ENCODE measurements around the gene ADAMTS15. TPM values are rescaled to one million over a fixed set of nuclear protein-coding genes. Genes with fewer than 3 reads are reported as not detected.

The ADAMTS15 gene
- total RNA-seq, 2 donors from 2014 or later: 4.0 to 9.9 TPM

DNA sequence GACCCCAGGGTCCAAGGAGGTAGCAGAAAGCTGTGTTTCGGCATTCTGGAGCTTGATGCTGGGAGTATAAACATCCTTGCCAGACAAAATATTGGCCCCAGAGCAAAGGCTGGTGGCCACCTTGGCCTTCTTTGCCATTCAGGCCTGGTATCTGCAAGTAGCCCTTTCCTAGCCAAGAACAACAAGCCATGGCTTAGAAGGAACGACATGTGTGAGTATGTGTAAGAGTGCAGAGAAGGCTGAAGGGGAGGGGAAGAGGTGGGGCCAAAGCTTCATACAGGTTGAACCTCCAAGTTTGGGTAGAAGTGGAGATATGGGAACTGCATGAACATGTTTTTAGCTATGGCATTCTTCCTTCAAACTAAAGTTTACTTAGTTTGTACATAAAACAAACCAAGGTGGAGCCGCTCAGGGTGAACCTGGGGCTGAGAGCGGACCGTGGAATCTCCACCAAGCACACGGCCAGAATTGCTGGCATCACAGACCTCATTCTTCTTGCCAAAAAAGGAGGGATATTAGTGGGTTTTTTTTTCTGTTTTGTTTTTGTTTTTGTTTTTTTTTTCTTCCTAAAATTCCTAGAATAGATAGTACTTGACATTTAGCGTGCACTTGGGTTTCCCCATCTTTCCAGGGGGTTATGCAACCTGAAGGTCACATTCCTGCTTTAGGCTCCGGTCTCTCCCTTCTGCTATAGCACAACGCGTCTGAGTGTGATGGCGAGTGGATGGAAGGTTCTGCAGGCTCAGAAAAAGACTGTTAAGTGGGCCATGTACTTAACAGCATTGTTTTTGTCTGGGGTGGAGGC lies 70.9 kb downstream of the ADAMTS15 start:
- DNase-seq: no peak
- H3K36me3 ChIP-seq: no peaks in the 10 kb centered on the region
- TF ChIP-seq, protein P1, sequence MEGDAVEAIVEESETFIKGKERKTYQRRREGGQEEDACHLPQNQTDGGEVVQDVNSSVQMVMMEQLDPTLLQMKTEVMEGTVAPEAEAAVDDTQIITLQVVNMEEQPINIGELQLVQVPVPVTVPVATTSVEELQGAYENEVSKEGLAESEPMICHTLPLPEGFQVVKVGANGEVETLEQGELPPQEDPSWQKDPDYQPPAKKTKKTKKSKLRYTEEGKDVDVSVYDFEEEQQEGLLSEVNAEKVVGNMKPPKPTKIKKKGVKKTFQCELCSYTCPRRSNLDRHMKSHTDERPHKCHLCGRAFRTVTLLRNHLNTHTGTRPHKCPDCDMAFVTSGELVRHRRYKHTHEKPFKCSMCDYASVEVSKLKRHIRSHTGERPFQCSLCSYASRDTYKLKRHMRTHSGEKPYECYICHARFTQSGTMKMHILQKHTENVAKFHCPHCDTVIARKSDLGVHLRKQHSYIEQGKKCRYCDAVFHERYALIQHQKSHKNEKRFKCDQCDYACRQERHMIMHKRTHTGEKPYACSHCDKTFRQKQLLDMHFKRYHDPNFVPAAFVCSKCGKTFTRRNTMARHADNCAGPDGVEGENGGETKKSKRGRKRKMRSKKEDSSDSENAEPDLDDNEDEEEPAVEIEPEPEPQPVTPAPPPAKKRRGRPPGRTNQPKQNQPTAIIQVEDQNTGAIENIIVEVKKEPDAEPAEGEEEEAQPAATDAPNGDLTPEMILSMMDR (IDR thresholded peaks at IDR 0.05): no peak
- H3K27me3 ChIP-seq: no peaks in the 10 kb centered on the region
- H3K9me3 ChIP-seq: no peaks in the 10 kb centered on the region
- no peaks in the 10 kb centered on the region for H3K4me1 ChIP-seq
- no peak overlapping the region for H3K4me3 ChIP-seq
- intact Hi-C loops (cut with DNase I): no loop called here
- no peak overlapping the region for H3K9ac ChIP-seq (ENCODE audit: low read depth in 2 of 2, low read length in 2 of 2)
- no peak overlapping the region for H3K27ac ChIP-seq

DNA sequence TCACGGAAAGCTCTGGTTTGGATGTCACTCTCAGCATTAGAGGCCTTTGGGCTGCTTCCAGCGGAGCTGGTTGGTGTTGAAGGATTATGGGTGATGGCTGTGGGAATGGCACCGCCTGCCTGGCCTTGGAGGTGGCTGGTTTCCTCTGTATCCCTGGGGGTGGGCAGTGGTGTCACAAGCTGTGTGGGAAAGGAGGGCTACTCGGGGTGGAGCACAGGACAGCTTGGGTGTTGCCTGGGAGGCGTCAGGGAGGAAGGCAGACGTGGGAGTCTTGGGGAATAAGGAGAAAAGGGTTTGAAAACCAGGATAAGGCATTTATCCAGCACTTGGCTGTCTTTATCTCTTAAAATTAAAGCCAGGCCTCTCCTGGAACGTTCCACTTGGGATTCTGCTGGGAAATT lies 71.8 kb downstream of the ADAMTS15 start:
- Histone ChIP-seq H3K27ac (no peak overlapping the region), H3K36me3 (no peaks in the 10 kb centered on the region), H3K4me3 (no peak overlapping the region), H3K4me1 (no peaks in the 10 kb centered on the region), H3K9me3 (no peaks in the 10 kb centered on the region), H3K27me3 (no peaks in the 10 kb centered on the region), H3K9ac (ENCODE audit: low read depth in 2 of 2, low read length in 2 of 2) (no peak overlapping the region)
- no peak for DNase-seq
- intact Hi-C loops (cut with DNase I): no loop called here
- TF ChIP-seq, protein P1 (IDR thresholded peaks at IDR 0.05): no peak

DNA sequence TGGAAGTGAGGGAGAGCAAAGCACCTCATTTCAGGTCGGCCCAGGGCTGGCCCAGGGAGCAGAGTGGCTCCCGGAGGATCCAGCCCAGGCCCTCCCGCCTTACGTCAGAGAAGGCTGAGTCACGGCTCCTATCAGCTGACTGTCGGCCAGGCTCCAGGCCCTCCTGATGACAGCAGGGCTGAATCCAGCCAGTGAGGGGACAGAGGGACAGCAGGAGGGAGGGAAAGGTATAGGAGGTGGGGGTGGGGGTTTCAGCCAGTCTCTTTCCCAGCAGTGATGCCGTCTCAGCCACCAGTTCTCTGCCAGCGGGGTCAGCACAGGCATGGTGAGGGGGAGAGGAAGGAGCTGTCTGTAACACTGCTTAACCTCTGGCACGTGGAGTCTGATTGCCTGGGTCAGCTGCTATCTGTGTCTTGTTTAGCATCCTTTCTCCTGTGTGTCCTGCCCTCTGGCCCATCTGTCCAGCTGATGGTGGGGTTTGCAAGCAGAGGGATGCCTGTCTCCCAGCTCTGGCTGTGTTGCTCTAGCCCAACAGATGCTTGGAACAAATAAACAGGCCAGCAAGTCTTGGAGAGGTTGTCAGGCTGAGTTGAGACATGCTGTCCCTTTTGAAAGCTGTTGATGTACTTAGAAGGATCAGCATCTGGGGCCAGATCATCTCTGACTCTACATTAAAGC lies 74.0 kb downstream of the ADAMTS15 start:
- DNase-seq: peak; percentile 70

DNA sequence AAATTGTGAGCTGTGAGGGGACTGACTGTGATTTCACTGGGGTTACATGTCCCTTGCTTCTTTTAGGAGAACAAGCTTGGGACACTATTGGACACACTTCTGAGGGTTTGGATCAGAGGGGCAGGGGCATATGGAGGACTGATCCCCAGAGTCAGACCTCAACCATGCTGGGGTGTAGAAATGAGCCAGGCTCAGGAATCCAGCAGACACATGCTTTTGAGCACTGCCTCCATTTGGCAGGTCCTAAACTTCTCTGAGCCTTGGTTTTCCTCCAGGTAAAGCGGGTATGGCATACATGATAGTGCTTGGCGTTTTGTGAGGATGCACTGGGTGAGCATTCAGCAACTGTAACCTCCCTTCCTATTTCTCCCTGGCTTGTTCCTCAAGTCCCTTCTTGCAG lies 74.7 kb downstream of the ADAMTS15 start:
- TF ChIP-seq, protein P1 (IDR thresholded peaks at IDR 0.05): no peak
- no peaks in the 10 kb centered on the region for H3K4me1 ChIP-seq
- no peak overlapping the region for H3K4me3 ChIP-seq
- intact Hi-C loops (cut with DNase I): no loop called here
- H3K9me3 ChIP-seq: no peaks in the 10 kb centered on the region
- DNase-seq: no peak
- no peaks in the 10 kb centered on the region for H3K27me3 ChIP-seq
- H3K36me3 ChIP-seq: no peaks in the 10 kb centered on the region
- no peak overlapping the region for H3K27ac ChIP-seq
- no peak overlapping the region for H3K9ac ChIP-seq (ENCODE audit: low read depth in 2 of 2, low read length in 2 of 2)

More for the DNA sequence above, 74.0 kb downstream of the ADAMTS15 start:
- no peaks in the 10 kb centered on the region for H3K9me3 ChIP-seq
- H3K36me3 ChIP-seq: no peaks in the 10 kb centered on the region
- no peaks in the 10 kb centered on the region for H3K4me1 ChIP-seq
- TF ChIP-seq, protein P1 (IDR thresholded peaks at IDR 0.05): no peak
- intact Hi-C loops (cut with DNase I): no loop called here
- no peak overlapping the region for H3K9ac ChIP-seq (ENCODE audit: low read depth in 2 of 2, low read length in 2 of 2)
- no peaks in the 10 kb centered on the region for H3K27me3 ChIP-seq
- H3K27ac ChIP-seq: peak overlapping the region; percentile 50
- no peak overlapping the region for H3K4me3 ChIP-seq

DNA sequence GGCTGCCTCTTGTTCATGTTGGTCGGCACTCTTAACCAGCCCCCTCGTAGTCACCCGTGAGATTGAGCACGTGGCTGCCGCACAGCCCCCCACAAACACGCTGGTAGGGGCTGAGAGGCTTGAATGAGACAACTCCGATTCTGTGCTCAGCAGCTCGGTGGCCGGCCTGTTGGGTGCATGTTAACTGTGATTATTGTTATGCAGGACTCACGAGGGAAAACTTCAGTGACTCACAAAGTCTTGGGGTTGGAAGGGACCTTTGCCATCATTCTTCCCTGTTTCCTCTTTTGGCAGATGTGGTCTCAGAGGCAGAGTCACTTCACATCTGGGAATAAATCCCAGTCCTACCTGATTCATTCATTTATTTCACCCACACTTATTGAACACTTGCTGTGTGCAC lies 75.2 kb downstream of the ADAMTS15 start:
- Histone ChIP-seq H3K9me3 (no peaks in the 10 kb centered on the region), H3K36me3 (no peaks in the 10 kb centered on the region), H3K27me3 (no peaks in the 10 kb centered on the region), H3K9ac (ENCODE audit: low read depth in 2 of 2, low read length in 2 of 2) (no peak overlapping the region), H3K4me3 (no peak overlapping the region), H3K27ac (no peak overlapping the region), H3K4me1 (no peaks in the 10 kb centered on the region)
- TF ChIP-seq, protein P1 (IDR thresholded peaks at IDR 0.05): no peak
- intact Hi-C loops (cut with DNase I): no loop called here
- DNase-seq: no peak

Measured in colonic mucosa (tissue), 4 donors.